Suprapubic skin (tissue), 4 donors: ENCODE results near the gene DNAJB7.

Experiments
- POLR2A ChIP-seq, 2 donors: fragments of 450-650 bp; IDR thresholded peaks; one replicate each; pipeline ENCODE4 v1.6.1; 2017; ENCODE audit warnings: antibody characterized with exemption in 2 of 2, mild to moderate bottlenecking in 2 of 2, moderate library complexity in 2 of 2
- POLR2AphosphoS5 ChIP-seq, 3 donors: sonication (generic); formaldehyde crosslinking; IDR thresholded peaks; one replicate each; pipeline ENCODE4 v1.6.1; 2017; ENCODE audit warnings: antibody characterized with exemption in 3 of 3
- TF ChIP-seq, protein P1 (sequence below), 2 donors: fragments of 200-600 bp in 1 of 2; fragments of 450-650 bp in 1 of 2; sonication (generic) in 1 of 2; IDR thresholded peaks; one replicate each; pipeline ENCODE4 v1.5.1; 2016 to 2019; ENCODE audit warnings: antibody characterized with exemption in 2 of 2, mild to moderate bottlenecking in 1 of 2, moderate library complexity in 1 of 2

- TF ChIP-seq, protein P1, sequence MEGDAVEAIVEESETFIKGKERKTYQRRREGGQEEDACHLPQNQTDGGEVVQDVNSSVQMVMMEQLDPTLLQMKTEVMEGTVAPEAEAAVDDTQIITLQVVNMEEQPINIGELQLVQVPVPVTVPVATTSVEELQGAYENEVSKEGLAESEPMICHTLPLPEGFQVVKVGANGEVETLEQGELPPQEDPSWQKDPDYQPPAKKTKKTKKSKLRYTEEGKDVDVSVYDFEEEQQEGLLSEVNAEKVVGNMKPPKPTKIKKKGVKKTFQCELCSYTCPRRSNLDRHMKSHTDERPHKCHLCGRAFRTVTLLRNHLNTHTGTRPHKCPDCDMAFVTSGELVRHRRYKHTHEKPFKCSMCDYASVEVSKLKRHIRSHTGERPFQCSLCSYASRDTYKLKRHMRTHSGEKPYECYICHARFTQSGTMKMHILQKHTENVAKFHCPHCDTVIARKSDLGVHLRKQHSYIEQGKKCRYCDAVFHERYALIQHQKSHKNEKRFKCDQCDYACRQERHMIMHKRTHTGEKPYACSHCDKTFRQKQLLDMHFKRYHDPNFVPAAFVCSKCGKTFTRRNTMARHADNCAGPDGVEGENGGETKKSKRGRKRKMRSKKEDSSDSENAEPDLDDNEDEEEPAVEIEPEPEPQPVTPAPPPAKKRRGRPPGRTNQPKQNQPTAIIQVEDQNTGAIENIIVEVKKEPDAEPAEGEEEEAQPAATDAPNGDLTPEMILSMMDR (IDR thresholded peaks at IDR 0.05): no peak
- TF ChIP-seq POLR2AphosphoS5 (IDR thresholded peaks at IDR 0.05) (no peak), POLR2A (IDR thresholded peaks at IDR 0.05) (no peak)
Observed at GRCh38 chr22:40829131-40829530, 32.8 kb downstream of the DNAJB7 start.
